ENCODE results near the gene HAPLN1. TPM values are rescaled to one million over a fixed set of nuclear protein-coding genes. Genes with fewer than 3 reads are reported as not detected.

The HAPLN1 gene
- polyA plus RNA-seq, 4 donors = 2.2 to 10.0 (median 6.6) TPM

DNA sequence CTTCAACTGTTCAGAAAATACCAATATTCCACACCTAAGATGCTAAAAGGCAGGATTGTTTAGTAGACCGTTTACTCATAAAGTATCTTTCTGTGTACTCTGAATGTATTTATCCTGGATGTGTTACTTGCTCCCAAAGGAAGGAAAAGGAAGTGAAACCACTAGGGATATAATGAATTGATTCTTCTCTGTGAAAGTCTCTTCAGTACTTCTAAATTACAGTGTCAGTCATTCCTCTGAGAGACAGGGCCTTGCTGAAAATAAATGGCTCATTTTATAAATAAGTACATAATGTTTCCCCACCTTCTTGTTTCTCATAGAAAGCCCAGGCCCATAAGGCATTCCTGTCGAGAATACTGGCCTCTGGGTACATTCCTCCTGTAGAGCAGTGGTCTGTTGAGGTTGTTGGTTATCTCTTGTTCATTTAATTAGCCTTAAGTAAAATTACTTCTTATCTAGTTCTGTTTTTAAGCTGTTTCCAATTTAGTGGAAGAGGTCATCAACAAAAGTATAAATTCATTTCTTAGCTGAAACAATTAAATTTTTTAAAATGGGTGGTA lies 1.6 kb downstream of the HAPLN1 start:
- no peak for DNase-seq (ENCODE audit: low read depth in 4 of 4, low spot score in 3 of 4)

DNA sequence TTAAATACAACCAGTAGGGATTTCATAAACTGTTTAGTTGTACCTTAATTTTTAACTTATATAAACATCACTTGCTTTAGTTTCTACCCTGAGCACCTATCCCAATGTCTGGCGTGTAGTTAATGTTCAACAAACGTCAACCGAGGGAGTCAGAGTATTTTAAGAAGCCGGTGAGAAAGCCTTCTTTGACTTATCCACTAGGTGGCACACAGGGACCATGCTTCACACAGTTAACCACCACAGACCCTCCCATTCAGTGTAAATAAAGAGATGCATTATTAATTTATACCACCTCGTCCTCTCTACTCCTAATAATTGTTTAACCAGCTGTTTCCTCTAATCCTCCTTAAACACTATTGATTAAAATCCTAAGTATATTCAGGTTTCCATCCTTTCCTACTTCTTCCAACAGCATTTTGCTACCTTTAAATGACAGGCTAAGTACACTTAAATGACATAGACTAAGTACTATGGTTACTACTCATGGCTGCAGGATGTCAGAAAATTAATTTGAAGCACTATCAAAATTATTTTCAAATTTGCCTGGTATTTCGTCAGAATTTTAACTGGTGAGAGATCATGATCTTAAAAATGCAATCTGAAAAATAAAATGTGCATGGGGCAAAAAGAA lies 2.3 kb downstream of the HAPLN1 start:
- DNase-seq (ENCODE audit: low read depth in 4 of 4, low spot score in 3 of 4) = peak; percentile 45 to 63 (median 54)

DNA sequence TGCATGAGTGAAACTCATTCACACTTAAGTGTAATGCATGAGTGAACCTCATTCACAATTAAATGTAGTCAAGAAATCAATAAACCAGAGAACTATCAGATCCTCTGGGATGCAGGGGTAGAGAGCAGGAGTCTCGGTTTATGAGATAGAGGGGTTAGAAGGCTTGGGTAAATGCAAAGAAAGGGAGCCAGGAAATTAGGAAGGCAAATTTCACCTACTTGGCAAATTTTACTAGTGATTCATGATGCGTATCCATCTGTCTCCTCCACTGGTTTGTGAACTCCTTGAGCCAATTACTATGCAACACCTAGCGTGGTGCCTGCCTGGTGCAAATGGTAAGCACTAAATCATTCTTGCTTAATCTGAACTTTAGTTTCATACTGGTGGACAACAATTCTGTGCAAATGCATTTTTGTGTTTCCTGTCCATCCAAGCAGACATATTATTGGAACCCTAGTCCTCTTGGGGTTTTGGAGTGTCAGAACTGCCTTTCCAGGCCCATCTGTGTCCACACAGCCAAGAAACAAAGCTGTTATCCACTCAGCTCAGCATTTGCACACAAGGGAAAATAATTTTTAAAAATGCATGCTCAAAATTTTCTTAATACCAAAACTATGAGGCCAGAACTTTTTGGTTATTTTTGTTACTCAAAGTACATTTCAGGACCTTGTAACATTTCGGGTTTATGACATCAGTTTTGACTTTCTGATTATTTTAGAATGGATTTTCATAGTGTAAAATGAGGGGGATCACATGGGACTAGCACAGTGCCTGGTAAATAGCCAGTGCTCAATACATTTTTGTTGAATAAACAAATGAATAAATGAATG lies 5.2 kb downstream of the HAPLN1 start:
- DNase-seq (ENCODE audit: low read depth in 4 of 4, low spot score in 3 of 4) = no peak

DNA sequence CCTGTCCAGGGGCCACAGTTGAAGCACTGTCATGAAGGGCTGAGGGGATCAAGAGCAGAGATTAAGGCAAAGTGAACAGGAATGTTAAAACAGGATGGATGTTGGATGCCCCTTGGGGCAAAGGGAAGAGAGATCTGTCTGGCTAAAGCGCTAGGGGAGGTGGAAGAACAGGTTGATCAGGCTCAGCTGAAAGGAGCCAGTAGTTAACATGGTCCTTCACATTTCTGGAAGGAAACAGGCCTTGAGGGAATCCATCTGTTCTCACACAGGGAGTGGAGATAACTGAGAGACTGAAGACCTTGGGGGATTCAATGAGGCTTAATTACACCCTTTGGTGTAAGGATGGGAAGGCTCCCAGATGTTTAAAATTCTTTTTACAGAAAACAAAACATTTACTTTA lies 5.8 kb downstream of the HAPLN1 start:
- DNase-seq (ENCODE audit: low read depth in 4 of 4, low spot score in 3 of 4) = no peak

DNA sequence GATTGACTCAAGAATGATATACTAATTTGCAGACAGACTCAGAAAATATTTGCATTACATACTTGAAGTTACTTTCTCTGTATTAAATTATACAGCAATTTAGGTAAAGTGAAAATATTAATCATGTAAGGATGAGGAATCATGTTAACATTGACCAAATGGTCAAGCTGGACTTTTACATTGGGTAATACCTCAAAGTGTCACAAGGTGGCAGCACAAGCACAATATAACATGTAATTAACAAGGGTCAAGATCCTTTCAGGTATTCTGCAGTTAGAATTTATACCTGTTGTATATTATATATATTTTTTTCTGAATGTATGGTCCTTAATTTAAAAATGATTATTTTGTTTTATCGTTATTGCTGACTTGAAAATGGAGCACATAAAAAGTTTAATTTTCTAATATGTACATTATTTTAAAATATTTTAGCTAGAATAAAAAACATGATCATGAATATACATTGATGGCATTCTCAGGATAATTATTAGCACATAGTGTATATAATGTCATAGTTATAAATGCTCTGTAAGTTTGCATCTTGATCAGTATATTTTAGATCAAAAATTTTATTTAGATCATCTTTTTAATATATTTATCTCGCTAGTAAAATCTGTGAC lies 8.6 kb downstream of the HAPLN1 start:
- DNase-seq (ENCODE audit: low read depth in 4 of 4, low spot score in 3 of 4) = peak in 1 of 4 donors; percentile 32

DNA sequence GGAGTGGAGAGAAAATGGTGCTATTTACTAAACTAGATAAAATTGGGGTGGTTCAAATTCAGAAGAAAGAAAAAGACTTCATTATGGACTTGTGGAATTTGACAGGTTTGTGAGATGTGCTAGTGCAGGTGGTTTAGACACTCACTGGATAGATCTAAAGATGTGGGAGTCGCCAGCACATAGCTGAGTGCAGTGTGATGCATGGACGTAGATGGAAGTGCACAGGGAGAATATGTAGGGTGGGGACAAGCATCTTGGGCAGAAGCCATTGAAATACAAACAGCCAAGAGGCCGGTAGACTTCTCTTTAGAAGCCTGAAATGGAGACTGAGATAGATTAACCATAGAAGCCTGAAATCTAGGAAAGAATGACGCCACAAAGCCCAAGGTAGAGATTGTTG lies 10.7 kb downstream of the HAPLN1 start:
- DNase-seq (ENCODE audit: low read depth in 4 of 4, low spot score in 3 of 4) = no peak

DNA sequence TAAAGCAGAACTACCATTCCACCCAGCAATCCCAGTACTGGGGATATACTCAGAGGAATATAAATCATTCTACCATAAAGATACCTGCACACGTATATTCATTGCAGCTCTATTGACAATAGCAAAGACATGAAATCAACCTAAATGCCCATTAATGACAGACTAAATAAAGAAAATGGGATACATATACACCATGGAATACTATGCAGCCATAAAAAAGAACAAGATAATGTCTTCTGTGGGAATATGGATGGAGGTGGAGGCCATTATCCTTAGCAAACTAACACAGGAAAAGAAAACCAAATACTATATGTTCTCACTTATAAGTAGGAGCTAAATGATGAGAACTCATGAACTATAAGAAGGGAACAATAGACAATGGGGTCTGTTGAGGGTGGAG lies 12.5 kb downstream of the HAPLN1 start:
- no peak for DNase-seq (ENCODE audit: low read depth in 4 of 4, low spot score in 3 of 4)

DNA sequence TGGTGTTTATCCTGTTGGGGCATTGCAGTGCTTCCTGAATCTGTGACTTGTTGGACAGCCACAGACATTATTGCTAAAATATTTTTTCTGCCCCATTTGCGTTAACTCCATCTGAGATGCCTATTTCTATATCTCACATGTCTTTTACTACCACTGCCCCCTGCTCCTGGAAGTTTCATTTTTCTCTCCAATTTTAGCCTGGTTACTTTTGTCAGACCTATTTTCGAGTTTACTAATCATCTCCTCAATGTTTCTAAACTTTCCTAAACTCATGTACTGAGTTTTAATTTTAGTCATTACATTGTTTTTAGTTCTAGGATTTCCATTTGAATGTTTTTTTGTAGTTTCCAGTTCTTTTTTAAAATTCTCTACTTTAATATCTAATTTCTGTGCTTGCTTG lies 17.6 kb downstream of the HAPLN1 start:
- DNase-seq (ENCODE audit: low read depth in 4 of 4, low spot score in 3 of 4) = no peak

DNA sequence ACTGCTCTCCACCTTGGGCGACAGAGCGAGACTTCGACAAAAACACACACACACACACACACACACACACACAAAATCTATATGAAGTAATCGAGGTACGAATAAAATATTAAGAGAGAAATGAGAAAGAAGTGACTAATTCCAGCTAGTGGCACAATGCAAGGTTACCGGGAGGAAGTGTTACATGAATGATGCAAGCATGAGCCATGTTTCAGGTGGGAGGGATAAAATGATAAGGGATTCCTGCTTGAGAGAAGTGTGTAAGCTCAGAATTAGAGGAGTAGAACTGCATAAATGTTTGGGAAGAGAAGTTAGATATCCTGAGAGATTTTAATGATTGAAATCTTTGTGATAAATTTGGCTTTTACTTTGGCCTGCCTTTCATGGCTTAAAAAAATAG lies 18.8 kb downstream of the HAPLN1 start:
- DNase-seq (ENCODE audit: low read depth in 4 of 4, low spot score in 3 of 4) = no peak

DNA sequence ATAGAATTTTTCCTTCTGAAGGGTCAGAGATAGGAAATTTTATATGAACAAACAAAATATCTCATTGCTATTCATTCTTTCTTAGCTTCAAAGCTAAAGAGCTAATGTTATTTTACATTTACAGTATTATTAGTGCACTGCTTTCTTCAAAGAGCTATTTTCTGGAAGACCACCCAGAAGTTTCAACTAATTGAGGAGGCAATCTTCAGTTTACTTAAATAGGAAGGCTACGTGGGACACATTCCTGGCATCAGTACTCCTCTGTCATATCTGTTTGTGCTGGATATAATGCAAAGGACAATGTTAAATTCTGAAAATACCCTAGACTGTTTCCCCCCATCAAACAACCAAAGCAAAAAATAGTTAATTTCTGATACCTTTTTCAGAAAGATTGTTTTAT lies 30.8 kb downstream of the HAPLN1 start:
- DNase-seq (ENCODE audit: low read depth in 4 of 4, low spot score in 3 of 4) = no peak

DNA sequence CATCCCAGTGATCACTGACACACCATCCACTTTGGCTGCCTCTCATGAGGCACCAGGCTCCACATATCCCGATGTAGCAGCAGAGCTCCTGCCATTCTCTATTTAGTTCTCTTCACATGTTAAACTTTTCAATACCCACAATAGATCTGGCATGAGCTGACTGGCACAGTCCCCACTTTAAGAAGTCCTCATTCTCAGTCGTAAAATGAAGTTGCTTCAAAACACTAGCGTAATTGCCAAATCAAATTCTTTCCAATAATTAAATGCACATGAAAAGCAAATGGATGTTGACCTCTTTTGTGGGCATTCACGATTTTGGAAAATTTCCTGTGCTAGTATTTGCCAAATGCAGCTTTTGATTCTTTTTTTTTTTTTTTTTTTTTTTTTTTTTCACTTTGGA lies 32.4 kb downstream of the HAPLN1 start:
- no peak for DNase-seq (ENCODE audit: low read depth in 4 of 4, low spot score in 3 of 4)

DNA sequence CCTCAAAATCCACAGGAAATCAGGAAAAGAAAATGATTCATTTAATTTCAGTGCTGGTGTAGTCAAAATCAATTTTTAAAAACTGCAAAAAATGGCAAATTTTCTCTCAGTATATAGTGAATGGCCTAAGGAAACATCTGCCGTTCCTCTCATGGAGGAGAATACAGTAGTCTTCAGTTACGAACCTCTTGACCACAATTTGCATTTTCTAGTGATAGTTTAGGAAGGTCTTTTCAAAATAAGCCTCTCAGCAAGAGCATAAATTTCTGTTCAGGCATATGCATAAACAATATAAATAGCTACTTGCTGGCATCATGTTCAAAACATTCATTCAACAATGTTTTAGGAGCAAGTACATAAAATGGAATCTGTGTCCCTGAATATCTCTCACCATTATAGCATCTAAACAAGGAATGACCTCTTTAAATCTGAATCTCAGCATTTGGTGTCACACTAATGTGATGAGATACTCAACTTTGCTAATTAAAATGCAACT lies 33.5 kb downstream of the HAPLN1 start:
- DNase-seq (ENCODE audit: low read depth in 4 of 4, low spot score in 3 of 4) = no peak

DNA sequence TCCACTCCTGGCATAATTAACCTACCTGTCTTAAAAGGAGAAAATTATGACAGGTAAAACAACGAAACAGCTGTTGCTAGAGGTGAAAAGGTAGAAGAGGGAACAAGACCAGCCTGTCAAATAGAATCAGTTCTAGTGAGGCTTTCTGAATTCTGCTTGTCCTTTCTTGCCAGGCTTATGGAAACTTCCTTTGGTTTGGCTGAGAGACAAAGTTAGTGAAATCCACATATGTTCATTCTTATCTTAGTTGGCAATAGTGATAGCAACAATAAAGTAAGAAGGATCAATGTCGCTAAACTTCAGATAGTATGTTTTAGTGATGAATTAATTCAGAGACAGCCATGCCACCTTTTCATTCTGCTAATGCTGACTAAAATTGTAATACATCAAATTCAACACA lies 34.4 kb downstream of the HAPLN1 start:
- DNase-seq (ENCODE audit: low read depth in 4 of 4, low spot score in 3 of 4) = no peak

DNA sequence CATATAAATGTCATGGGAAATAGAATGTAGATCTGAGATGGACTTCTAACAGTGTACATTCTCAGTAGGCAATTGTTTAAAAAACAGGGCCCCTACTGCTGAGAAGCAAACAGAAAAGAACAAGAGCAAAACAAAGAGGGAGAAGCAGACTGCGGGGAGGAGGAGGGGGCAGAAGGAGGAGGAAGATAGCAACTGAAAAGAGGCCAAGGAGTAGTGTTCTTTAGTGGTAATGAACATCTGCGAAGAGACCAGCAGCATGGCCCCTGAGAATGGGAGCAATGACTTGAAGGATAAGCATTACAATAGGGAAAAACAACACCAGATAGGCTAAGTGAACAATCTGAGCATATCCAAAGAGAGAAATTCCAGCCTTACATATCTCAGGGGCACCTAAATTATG lies 36.8 kb downstream of the HAPLN1 start:
- no peak for DNase-seq (ENCODE audit: low read depth in 4 of 4, low spot score in 3 of 4)

DNA sequence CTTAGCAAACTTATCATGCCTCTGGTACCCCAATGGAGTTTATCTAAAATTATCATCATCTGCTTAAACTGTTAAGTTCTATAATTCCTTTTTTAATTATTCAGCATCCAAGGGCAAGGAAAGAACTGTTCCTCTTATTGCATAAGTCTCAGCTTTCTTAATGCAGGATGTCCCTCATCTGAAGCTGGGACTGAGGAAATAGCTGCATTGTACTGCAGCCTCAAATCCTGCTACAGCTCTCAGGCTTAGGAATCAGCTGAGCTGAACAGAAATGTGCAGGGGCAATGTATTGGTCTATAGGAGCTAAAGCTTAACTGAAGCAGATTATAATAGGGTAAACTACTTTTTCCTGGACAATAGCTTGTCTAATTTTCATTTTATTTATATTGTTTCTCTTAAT lies 48.0 kb downstream of the HAPLN1 start:
- DNase-seq (ENCODE audit: low read depth in 4 of 4, low spot score in 3 of 4) = peak in 1 of 4 donors; percentile 2

DNA sequence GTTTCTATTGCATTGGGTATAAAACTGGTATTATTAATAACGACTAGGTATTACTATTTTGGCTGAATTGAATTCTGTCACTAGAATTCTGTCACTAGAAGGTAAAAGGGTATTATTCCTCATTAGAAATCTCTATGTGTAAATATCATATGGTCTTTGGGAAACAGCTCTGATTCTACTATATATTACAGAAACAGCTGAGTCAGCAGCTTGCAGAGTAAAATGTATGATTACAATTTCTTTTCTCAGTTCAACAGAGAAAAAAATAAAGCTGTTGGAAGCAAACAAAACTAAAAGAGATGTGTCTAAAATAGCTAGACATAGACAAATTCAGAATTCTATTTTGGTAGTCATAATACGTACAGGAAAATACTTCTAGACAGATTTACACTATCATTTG lies 48.5 kb downstream of the HAPLN1 start:
- no peak for DNase-seq (ENCODE audit: low read depth in 4 of 4, low spot score in 3 of 4)

DNA sequence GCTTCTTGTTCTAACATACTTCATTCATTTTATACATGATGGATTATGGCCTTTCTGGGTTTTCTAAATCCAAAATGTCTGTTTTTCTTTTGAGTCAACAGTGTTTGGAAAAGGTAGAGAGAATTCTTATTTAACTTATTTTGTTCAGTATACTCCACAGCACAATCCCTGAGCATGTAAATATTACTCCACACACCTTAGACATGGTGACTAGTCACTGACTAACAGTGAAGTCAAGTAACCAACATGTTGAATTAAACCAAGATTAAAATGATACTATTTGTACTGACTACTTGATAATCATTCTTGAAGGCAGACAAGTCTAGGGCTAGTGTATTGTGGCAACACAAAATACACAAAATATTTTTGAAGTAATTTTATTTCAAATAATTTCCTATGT lies 55.0 kb downstream of the HAPLN1 start:
- DNase-seq (ENCODE audit: low read depth in 4 of 4, low spot score in 3 of 4) = no peak

DNA sequence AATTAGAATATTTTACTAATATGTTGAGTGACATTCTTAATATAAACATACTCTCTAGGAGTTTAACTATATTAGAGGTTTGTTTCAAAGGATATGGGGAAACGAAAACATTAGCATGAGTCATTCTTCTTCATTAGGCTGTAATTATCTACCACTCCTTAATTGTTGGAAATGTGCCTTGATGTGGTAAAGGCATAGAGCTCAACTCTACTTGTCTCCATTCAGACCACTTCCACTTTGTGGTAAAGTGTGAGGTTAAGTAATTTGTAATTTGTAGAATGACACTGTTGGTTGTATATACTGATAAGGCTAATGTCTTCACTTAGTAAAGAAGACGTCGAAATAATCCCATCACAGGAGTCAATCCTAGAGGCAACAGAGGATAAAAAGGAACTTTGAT lies 58.1 kb downstream of the HAPLN1 start:
- DNase-seq (ENCODE audit: low read depth in 4 of 4, low spot score in 3 of 4) = no peak

DNA sequence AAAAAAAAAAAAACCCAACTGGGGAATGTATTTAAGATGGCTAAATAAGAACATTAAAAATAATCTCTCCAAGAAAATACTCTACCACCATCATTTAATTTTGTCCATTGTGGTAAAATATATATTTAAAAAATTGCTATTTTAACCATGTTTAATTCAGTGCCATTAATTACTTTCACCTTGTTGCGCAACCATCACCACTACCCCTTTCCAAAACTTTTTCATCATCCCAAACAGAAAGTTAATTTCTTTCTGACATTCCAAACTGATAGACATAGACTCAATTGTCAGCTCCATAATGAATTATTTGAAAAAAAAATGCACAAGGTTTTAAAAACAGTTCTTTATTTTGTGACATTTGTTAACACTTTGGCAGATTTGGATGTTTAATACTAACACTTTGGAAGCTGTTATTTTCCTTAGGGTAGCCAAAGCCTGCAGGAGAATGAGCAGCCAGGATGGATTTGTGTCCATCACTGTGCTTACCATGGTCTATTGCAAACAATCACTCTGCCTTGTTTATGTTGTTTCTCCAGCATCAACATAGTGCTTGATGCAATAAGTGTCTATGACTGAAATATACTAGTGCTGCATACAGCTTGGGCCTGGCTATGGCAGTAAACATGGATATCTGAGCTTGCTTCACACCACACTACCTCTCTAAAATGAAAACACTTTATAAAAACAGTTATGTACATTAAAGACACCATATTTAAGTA lies 62.7 kb downstream of the HAPLN1 start:
- DNase-seq (ENCODE audit: low read depth in 4 of 4, low spot score in 3 of 4) = no peak

DNA sequence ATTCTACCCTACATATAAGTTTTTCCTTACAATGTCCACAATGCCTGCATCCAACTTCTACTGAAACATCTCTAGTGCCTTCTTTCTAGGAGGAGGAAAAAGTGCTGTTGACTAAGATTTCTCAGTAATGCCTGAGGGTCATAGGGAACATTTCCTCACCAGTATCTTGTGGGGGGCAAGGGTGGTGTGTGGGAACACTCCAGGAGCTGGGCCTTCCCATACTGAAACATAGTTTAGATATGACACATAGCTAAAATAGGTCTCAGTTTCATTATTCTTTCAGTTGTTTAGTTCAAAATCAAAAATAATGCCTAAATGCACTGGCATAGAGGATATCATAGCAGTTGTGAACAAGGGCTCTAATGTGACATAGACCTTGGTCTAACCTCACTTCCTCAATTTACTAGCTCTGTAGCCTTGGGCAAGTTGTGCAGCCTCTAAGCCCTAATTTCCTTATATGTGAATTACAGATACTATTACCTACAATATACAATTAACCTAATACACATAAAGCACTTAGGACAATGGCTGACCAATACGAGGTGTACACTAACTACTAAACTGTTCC lies 66.1 kb downstream of the HAPLN1 start:
- no peak for DNase-seq (ENCODE audit: low read depth in 4 of 4, low spot score in 3 of 4)

Measured in left renal pelvis (tissue), 4 donors.